ENCODE measurements around the gene GFER.
A peak's percentile ranks its signal among the peaks of the same experiment; 100 is the strongest.
"Not testable (repeated sequence)": the region's sequence is repeated elsewhere in the genome, so short reads cannot be mapped to it uniquely, and the experiment has no call there.

GFER gene

DNA sequence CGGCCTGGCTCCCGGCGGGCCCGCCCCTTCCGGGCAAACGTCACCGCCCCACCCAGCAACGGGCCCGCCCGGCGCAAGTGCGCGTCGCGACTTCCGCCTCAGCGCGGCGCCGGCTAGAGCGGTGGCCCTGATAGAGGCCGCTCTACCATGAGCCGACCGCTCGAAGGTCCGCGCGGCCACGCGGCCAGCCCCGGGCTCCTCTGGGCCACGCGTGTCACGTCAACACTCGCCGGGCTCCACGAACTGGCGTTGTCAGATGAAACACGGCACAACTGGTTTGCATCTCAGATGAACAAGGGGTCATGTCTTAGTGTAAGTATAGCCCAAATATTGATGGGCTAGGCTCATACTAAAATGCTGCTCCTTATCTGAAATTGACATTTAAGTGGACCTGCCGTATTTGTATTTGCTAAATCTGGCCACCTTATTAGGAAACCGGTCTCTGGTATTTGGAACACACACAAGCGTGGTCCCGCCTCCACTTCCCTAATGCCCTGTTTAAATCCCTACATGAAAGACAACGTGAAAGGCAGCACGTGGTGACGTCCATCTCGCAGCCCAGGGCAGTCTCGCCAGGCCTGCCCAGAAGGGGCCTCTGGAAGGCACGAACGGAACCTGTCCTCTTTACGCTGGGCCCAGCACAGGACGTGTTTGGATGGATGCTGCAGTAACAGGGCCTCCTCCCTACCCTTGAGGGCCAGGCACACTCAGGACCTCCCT lies 26.0 kb downstream of the GFER start, which contains the start of gene ZNF598:
ZNF598 (minus strand) TSS at position 31 of the 720 bp plus-strand sequence.
- H3K27ac Mint-ChIP-seq, result peak within 1 kb of the TSS; percentile 94
- H3K9me3 Mint-ChIP-seq, result no peaks in the 10 kb centered on the region
- no peaks in the 10 kb centered on the region for H3K27me3 Mint-ChIP-seq
- peaks cover 44% of the 10 kb centered on the region for H3K4me1 Mint-ChIP-seq (ENCODE audit: low read depth)
- peaks cover 48% of the 10 kb centered on the region for H3K36me3 Mint-ChIP-seq (ENCODE audit: low read depth)
- peak within 1 kb of the TSS; percentile 91 for H3K4me3 Mint-ChIP-seq
- DNase-seq, result peak; percentile 87

- H3K27ac Mint-ChIP-seq, H3K9me3 Mint-ChIP-seq, H3K27me3 Mint-ChIP-seq, DNase-seq: not testable (repeated sequence)
- Mint-ChIP-seq H3K36me3 (ENCODE audit: low read depth) (peaks cover 31% of the 10 kb centered on the region), H3K4me3 (peak overlapping the region; percentile 35), H3K4me1 (ENCODE audit: low read depth) (peaks cover 28% of the 10 kb centered on the region)
Observed at GRCh38 chr16:2011726-2012125, 27.7 kb downstream of the GFER start.

DNA sequence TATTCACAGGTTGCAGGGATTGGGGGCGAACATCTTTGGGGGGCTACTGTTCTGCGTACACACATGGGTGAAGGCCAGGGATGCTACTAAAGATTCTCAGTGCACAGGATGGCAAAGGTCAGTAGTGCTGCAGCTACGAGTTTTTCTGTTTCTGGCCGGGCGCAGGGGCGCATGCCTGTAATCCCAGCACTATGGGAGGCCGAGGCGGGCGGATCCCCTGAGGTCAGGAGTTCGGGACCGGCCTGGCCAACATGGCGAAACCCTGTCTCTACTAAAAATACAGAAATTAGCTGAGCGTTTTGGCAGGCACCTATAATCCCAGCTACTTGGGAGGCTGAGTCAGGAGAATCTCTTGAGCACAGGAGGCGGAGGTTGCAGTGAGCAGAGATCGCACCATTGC lies 29.5 kb downstream of the GFER start:
- H3K27me3 Mint-ChIP-seq, result peaks cover 2% of the 10 kb centered on the region
- H3K36me3 Mint-ChIP-seq (ENCODE audit: low read depth), result peaks cover 13% of the 10 kb centered on the region
- H3K4me3 Mint-ChIP-seq, result no peak overlapping the region
- H3K4me1 Mint-ChIP-seq (ENCODE audit: low read depth), result peaks cover 10% of the 10 kb centered on the region
- no peak overlapping the region for H3K27ac Mint-ChIP-seq
- no peak for DNase-seq
- no peaks in the 10 kb centered on the region for H3K9me3 Mint-ChIP-seq

GRCh38 chr16:2015117-2015946 lies 31.3 kb downstream of the GFER start:
- DNase-seq, result no peak
- Mint-ChIP-seq H3K27me3 (peaks cover 16% of the 10 kb centered on the region), H3K4me3 (no peak overlapping the region), H3K27ac (no peak overlapping the region), H3K9me3 (no peaks in the 10 kb centered on the region), H3K4me1 (ENCODE audit: low read depth) (peaks cover 4% of the 10 kb centered on the region), H3K36me3 (ENCODE audit: low read depth) (peaks cover 2% of the 10 kb centered on the region)

DNA sequence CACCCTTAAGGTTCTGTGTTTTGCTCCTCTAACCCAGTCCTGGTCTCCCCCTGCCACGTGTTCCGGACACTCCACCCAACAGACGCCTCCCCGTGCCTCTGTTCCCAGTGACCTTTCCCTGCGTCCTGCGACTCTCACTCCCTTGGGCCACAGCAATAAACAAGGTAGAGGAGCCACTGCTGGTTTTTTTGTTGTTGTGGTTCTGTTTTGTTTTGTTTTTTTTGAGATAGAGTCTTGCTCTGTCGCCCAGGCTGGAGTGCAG lies 31.9 kb downstream of the GFER start:
- Mint-ChIP-seq H3K27ac (no peak overlapping the region), H3K4me3 (no peak overlapping the region), H3K36me3 (ENCODE audit: low read depth) (no peaks in the 10 kb centered on the region), H3K4me1 (ENCODE audit: low read depth) (peaks cover 6% of the 10 kb centered on the region), H3K9me3 (no peaks in the 10 kb centered on the region), H3K27me3 (peaks cover 21% of the 10 kb centered on the region)
- DNase-seq, result no peak

DNA sequence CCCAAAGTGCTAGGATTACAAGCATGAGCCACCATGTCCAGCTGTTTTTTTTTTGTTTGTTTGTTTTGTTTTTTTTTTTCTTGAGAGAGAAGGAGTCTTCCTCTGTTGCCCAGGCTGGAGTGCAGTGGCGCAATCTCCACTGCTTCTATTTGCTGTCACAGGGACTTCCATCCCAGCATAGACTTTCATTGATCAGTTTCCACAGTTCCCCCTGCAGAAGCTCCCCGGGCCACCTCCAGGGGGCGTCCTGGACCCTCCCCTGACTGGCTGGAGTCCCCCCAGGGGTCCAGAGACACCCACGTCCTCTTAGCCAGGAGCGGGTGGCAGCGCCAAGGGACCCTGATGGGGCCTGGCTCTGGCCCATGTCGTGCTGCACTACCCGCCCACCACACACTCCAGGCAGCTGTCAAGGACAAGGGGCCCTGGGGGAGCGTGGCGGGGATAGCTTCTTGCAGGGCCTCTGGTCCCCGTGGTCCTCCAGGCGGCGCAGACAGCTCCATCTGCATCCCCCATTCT lies 32.5 kb downstream of the GFER start:
- H3K36me3 Mint-ChIP-seq (ENCODE audit: low read depth), result no peaks in the 10 kb centered on the region
- H3K4me1 Mint-ChIP-seq (ENCODE audit: low read depth), result peaks cover 5% of the 10 kb centered on the region
- no peak overlapping the region for H3K4me3 Mint-ChIP-seq
- DNase-seq, result no peak
- H3K27me3 Mint-ChIP-seq, result peaks cover 26% of the 10 kb centered on the region
- no peak overlapping the region for H3K27ac Mint-ChIP-seq
- H3K9me3 Mint-ChIP-seq, result no peaks in the 10 kb centered on the region

DNA sequence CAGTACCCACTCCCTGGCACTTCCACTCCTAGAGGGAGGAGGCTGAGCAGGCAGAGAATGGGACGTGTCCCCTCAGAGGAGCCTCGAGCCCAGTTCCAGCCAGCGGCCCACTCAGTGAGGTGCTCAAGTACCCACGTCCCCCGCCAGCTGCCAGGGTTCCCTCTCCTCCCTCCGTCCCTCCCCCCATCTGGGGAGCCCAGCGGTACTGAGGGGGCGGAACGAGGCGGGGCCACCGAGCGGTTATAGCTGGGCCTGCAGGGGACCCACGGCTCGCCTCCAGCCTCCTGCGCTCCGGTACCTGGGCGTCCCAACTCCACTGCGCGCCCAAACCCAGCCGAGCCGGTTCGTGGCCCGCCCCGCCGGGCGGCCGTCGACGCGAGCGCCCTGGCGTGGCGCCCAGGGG lies 35.5 kb downstream of the GFER start, which contains the start of gene NPW:
NPW (plus strand) TSS at position 268 of the 403 bp plus-strand sequence.
- peak; percentile 59 for DNase-seq
- H3K9me3 Mint-ChIP-seq, result no peaks in the 10 kb centered on the region
- H3K27me3 Mint-ChIP-seq, result peaks cover 45% of the 10 kb centered on the region
- no peak within 1 kb of the TSS for H3K27ac Mint-ChIP-seq
- H3K4me3 Mint-ChIP-seq, result peak within 1 kb of the TSS; percentile 63
- H3K36me3 Mint-ChIP-seq (ENCODE audit: low read depth), result no peaks in the 10 kb centered on the region
- peaks cover 17% of the 10 kb centered on the region for H3K4me1 Mint-ChIP-seq (ENCODE audit: low read depth)

- Mint-ChIP-seq H3K9me3 (no peaks in the 10 kb centered on the region), H3K4me3 (peak overlapping the region; percentile 63), H3K27ac (no peak overlapping the region), H3K4me1 (ENCODE audit: low read depth) (peaks cover 17% of the 10 kb centered on the region), H3K36me3 (ENCODE audit: low read depth) (no peaks in the 10 kb centered on the region), H3K27me3 (peaks cover 45% of the 10 kb centered on the region)
- no peak for DNase-seq
Observed at GRCh38 chr16:2019921-2020831, 36.2 kb downstream of the GFER start.

DNA sequence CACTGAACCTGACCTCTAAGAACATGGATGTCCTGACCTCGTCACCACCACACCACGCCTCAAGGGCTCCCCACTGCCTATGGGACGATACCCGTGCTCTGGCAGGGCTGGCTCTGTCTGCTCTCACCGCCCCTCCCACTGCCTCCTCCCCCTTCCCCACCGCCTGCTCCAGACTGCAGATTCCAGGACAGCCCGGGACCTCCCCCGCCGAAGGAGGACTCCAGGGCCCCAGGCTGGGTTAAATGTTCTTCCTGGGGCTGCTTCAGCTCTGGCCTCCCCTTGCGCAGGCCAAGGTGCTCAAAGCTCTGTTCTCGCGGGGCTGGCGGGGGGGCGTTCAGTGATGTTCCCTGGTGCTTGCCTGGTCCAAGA lies 38.7 kb downstream of the GFER start:
- H3K4me3 Mint-ChIP-seq, result peak overlapping the region; percentile 68
- peaks cover 25% of the 10 kb centered on the region for H3K4me1 Mint-ChIP-seq (ENCODE audit: low read depth)
- no peak for DNase-seq
- H3K27me3 Mint-ChIP-seq, result peaks cover 54% of the 10 kb centered on the region
- no peak overlapping the region for H3K27ac Mint-ChIP-seq
- no peaks in the 10 kb centered on the region for H3K36me3 Mint-ChIP-seq (ENCODE audit: low read depth)
- no peaks in the 10 kb centered on the region for H3K9me3 Mint-ChIP-seq

- peak; percentile 99 for DNase-seq
- Mint-ChIP-seq H3K27ac (peak overlapping the region; percentile 47), H3K4me3 (peak overlapping the region; percentile 68), H3K27me3 (peaks cover 57% of the 10 kb centered on the region), H3K4me1 (ENCODE audit: low read depth) (peaks cover 25% of the 10 kb centered on the region), H3K9me3 (no peaks in the 10 kb centered on the region), H3K36me3 (ENCODE audit: low read depth) (no peaks in the 10 kb centered on the region)
Observed at GRCh38 chr16:2023092-2024031, 39.4 kb downstream of the GFER start.

- Mint-ChIP-seq H3K9me3 (no peaks in the 10 kb centered on the region), H3K27ac (no peak overlapping the region), H3K4me3 (no peak overlapping the region), H3K27me3 (peaks cover 52% of the 10 kb centered on the region), H3K36me3 (ENCODE audit: low read depth) (no peaks in the 10 kb centered on the region), H3K4me1 (ENCODE audit: low read depth) (peaks cover 25% of the 10 kb centered on the region)
- DNase-seq, result no peak
Observed at GRCh38 chr16:2024032-2024420, 40.0 kb downstream of the GFER start.

GRCh38 chr16:2025251-2025650 lies 41.3 kb downstream of the GFER start:
- H3K27ac Mint-ChIP-seq, result no peak overlapping the region
- no peaks in the 10 kb centered on the region for H3K9me3 Mint-ChIP-seq
- peaks cover 25% of the 10 kb centered on the region for H3K4me1 Mint-ChIP-seq (ENCODE audit: low read depth)
- H3K4me3 Mint-ChIP-seq, result no peak overlapping the region
- peaks cover 44% of the 10 kb centered on the region for H3K27me3 Mint-ChIP-seq
- H3K36me3 Mint-ChIP-seq (ENCODE audit: low read depth), result no peaks in the 10 kb centered on the region
- no peak for DNase-seq

- H3K27me3 Mint-ChIP-seq, result peaks cover 37% of the 10 kb centered on the region
- H3K27ac Mint-ChIP-seq, result no peak overlapping the region
- H3K36me3 Mint-ChIP-seq (ENCODE audit: low read depth), result no peaks in the 10 kb centered on the region
- no peaks in the 10 kb centered on the region for H3K9me3 Mint-ChIP-seq
- no peak overlapping the region for H3K4me3 Mint-ChIP-seq
- DNase-seq, result no peak
- H3K4me1 Mint-ChIP-seq (ENCODE audit: low read depth), result peaks cover 21% of the 10 kb centered on the region
Observed at GRCh38 chr16:2025878-2026460, 42.0 kb downstream of the GFER start.

Data from activated T-cell treated with anti-CD3 and anti-CD28 coated beads, Interleukin-2, amount 50 U/mL, for 24 hours (primary cell).